Tibial nerve (tissue), 3 donors: Measurements from ENCODE around the gene TRIM6.

Experiments used
- POLR2A ChIP-seq, 2 donors: fragments of 450-650 bp; IDR thresholded peaks; one replicate each; pipeline ENCODE4 v1.6.1; 2017; ENCODE audit warnings: antibody characterized with exemption in 2 of 2, mild to moderate bottlenecking in 2 of 2, moderate library complexity in 2 of 2
- TF ChIP-seq, protein P1 (sequence below), 5 experiments: fragments of 200-600 bp in 3 of 5; fragments of 450-650 bp in 2 of 5; sonication (generic) in 3 of 5; IDR thresholded peaks; one replicate each; pipeline ENCODE4 v1.5.1; 2016 to 2019; ENCODE audit warnings: antibody characterized with exemption in 5 of 5, mild to moderate bottlenecking in 3 of 5, moderate library complexity in 2 of 5

DNA sequence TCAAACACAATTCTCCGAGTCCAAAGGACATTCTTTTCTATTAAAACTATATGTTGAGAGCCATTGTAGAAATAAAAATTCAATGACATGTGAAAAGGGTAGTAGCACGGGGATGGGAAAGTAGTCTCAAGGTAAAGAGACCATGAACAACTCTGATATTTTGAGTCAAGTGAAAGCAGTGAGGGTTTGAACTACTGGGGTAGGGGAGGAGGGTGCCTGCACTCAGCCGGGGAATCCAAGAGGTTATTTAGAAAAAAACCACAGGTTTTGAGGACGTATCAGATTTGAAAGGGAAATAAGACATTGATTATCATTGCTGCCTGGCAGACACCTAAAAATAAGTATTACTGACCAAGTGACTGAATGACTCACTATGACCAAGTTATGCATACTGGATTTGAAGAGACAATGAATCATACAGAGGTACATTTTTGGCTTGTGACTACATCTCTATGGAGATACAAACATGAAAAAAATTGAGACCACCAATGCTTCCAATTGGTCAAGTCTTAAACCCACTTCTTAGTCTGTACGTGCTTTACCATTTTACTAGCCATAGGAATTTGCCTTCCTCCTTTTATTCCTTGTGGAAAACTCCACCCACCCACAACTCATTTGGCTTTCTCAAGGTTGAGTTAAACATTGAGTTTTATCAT lies 45.9 kb upstream of the TRIM6 start:
- no peak for TF ChIP-seq POLR2A (IDR thresholded peaks at IDR 0.05)
- TF ChIP-seq, protein P1, sequence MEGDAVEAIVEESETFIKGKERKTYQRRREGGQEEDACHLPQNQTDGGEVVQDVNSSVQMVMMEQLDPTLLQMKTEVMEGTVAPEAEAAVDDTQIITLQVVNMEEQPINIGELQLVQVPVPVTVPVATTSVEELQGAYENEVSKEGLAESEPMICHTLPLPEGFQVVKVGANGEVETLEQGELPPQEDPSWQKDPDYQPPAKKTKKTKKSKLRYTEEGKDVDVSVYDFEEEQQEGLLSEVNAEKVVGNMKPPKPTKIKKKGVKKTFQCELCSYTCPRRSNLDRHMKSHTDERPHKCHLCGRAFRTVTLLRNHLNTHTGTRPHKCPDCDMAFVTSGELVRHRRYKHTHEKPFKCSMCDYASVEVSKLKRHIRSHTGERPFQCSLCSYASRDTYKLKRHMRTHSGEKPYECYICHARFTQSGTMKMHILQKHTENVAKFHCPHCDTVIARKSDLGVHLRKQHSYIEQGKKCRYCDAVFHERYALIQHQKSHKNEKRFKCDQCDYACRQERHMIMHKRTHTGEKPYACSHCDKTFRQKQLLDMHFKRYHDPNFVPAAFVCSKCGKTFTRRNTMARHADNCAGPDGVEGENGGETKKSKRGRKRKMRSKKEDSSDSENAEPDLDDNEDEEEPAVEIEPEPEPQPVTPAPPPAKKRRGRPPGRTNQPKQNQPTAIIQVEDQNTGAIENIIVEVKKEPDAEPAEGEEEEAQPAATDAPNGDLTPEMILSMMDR (IDR thresholded peaks at IDR 0.05): no peak
